CD4-positive, alpha-beta T cell treated with Interleukin-2 at 100 ng/mL for 4 hours (primary cell): ENCODE results near the gene COG1.

ENCODE experiments used
- DNase-seq: peaks from one replicate; pipeline ENCODE4 v3.0.0-alpha.2; 2020; ENCODE audit warnings: low spot score

The COG1 gene

GRCh38 chr17:73198930-73199260 is 6.0 kb downstream of the COG1 start:
- no peak for DNase-seq

GRCh38 chr17:73199751-73200317 is 7.0 kb downstream of the COG1 start:
- no peak for DNase-seq

- no peak for DNase-seq
Measured at GRCh38 chr17:73200476-73200875, 7.6 kb downstream of the COG1 start.

- DNase-seq: no peak
Measured at GRCh38 chr17:73201215-73202069, 8.6 kb downstream of the COG1 start.

- no peak for DNase-seq
Measured at GRCh38 chr17:73203135-73203787, 10.4 kb downstream of the COG1 start.

GRCh38 chr17:73203788-73204479 is 11.1 kb downstream of the COG1 start:
- DNase-seq: peak; percentile 30

- no peak for DNase-seq
Measured at GRCh38 chr17:73205459-73205961, 12.7 kb downstream of the COG1 start.

- no peak for DNase-seq
Measured at GRCh38 chr17:73208139-73208827, 15.4 kb downstream of the COG1 start.

- no peak for DNase-seq
Measured at GRCh38 chr17:73209436-73209835, 16.6 kb downstream of the COG1 start.

GRCh38 chr17:73210002-73210678 is 17.3 kb downstream of the COG1 start:
- DNase-seq: no peak

GRCh38 chr17:73211745-73212144 is 18.9 kb downstream of the COG1 start:
- peak; percentile 73 for DNase-seq

GRCh38 chr17:73214008-73214407 is 21.2 kb downstream of the COG1 start:
- no peak for DNase-seq

GRCh38 chr17:73214851-73215250 is 22.0 kb downstream of the COG1 start:
- DNase-seq: no peak

- no peak for DNase-seq
Measured at GRCh38 chr17:73215447-73215846, 22.6 kb downstream of the COG1 start.

- DNase-seq: no peak
Measured at GRCh38 chr17:73223626-73224230, 30.9 kb downstream of the COG1 start.

GRCh38 chr17:73224237-73224636 is 31.4 kb downstream of the COG1 start:
- DNase-seq: no peak

- DNase-seq: no peak
Measured at GRCh38 chr17:73224663-73225305, 31.9 kb downstream of the COG1 start.

GRCh38 chr17:73226556-73227172 is 33.8 kb downstream of the COG1 start:
- DNase-seq: no peak

- no peak for DNase-seq
Measured at GRCh38 chr17:73227379-73227778, 34.5 kb downstream of the COG1 start.

GRCh38 chr17:73227944-73228343 is 35.1 kb downstream of the COG1 start:
- no peak for DNase-seq
